Measurements from ENCODE around the gene CYB561D1.
A peak's percentile ranks its signal among the peaks of the same experiment; 100 is the strongest.

The CYB561D1 gene

DNA sequence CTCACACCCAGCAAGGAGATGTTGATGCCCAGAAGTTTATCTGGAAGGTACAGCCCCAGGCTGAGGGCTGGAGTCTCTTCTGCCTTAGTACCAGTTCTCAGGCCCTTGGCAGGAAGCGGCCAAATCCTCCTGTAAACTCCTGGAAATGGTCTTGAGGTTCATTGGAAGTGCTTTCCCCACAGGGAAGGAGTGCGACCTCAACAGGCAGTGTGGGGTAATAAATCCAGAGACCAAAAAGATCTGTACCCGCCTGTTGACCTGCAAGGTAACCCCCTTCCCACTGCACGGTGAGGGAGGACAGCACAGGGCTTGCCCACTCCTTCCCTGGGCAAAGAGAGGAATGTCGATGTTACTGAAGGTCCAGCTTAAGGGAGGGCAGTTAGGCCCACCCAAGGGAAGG is 5.7 kb upstream of the CYB561D1 start:
- Histone ChIP-seq H3K27me3 (replicated peaks; ENCODE audit: control insufficient read depth, insufficient read depth, low read length) (no peaks in the 10 kb centered on the region), H3K4me3 (replicated peaks; ENCODE audit: low read depth, low read length) (no peak overlapping the region), H3K36me3 (ENCODE audit: control insufficient read depth, insufficient read depth, low read length) (peaks cover 11% of the 10 kb centered on the region)
- no peak for DNase-seq (ENCODE audit: extremely low read depth, insufficient read length)
- TF ChIP-seq, protein P1, sequence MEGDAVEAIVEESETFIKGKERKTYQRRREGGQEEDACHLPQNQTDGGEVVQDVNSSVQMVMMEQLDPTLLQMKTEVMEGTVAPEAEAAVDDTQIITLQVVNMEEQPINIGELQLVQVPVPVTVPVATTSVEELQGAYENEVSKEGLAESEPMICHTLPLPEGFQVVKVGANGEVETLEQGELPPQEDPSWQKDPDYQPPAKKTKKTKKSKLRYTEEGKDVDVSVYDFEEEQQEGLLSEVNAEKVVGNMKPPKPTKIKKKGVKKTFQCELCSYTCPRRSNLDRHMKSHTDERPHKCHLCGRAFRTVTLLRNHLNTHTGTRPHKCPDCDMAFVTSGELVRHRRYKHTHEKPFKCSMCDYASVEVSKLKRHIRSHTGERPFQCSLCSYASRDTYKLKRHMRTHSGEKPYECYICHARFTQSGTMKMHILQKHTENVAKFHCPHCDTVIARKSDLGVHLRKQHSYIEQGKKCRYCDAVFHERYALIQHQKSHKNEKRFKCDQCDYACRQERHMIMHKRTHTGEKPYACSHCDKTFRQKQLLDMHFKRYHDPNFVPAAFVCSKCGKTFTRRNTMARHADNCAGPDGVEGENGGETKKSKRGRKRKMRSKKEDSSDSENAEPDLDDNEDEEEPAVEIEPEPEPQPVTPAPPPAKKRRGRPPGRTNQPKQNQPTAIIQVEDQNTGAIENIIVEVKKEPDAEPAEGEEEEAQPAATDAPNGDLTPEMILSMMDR (IDR thresholded peaks at IDR 0.05; ENCODE audit: insufficient read depth, low read length, poor library complexity, severe bottlenecking), result no peak

DNA sequence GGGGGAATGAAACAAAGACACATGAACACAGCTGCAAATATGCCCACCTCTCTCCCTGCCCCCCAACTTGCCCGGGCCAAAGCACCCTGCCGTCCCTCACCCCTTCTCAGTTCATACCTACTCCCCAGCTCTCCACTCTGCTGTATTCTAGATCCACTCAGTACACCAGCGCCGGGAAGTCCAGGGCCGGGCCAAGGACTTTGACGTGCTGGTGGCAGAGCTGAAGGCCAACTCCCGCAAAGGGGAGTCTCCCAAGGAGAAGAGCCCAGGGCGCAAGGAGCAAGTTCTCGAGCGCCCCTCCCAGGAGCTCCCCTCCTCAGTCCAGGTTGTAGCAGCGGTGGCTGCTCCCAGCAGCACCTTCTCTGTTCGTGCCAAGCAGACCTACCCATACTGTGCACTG is 5.2 kb upstream of the CYB561D1 start:
- DNase-seq (ENCODE audit: extremely low read depth, insufficient read length), result no peak
- Histone ChIP-seq H3K36me3 (ENCODE audit: control insufficient read depth, insufficient read depth, low read length) (peaks cover 11% of the 10 kb centered on the region), H3K27me3 (replicated peaks; ENCODE audit: control insufficient read depth, insufficient read depth, low read length) (no peaks in the 10 kb centered on the region), H3K4me3 (replicated peaks; ENCODE audit: low read depth, low read length) (no peak overlapping the region)
- TF ChIP-seq, protein P1 (IDR thresholded peaks at IDR 0.05; ENCODE audit: insufficient read depth, low read length, poor library complexity, severe bottlenecking), result no peak

DNA sequence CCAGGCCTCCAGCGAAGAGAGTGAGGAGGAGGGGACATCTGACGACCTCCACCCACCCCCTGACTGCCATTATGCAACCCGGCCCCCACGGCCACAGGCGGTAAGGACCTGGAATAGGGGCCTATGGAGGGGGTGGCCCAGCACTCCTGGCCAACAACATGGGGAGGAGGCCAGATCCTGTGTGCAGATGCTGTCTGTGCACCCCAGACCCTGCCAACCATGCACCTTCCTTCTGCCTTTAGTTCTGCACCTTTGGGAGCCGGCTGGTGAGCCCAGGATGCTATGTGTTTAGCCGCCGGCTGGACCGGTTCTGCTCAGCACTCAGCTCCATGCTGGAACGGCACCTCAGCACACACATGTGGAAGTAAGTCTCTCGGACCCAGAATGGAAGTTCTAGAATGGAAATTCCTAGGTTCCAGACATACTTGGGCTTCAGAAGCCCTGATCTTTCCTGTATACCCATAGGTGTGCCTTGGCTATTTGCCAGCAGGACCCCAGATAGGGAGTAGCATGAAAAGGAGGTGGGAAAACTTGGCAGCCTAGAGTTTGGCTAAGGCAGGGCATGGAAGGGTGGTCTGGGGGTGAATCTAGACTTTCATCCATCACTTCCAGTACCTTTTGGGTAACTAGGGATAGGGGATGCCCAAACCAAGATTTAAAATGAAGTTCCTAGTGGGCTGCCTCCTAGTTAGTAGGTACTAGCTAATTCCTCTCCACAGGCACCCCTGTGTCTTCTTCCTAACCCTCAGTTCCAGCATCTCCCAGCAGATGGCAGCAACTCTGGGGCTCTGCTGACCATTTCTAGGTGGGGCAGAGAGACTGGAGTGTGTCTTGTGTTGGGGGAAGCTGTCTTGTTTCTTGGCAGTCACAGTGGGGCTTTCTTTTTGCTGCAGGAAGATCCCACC is 3.6 kb upstream of the CYB561D1 start:
- H3K27me3 ChIP-seq (replicated peaks; ENCODE audit: control insufficient read depth, insufficient read depth, low read length), result no peaks in the 10 kb centered on the region
- no peak for DNase-seq (ENCODE audit: extremely low read depth, insufficient read length)

DNA sequence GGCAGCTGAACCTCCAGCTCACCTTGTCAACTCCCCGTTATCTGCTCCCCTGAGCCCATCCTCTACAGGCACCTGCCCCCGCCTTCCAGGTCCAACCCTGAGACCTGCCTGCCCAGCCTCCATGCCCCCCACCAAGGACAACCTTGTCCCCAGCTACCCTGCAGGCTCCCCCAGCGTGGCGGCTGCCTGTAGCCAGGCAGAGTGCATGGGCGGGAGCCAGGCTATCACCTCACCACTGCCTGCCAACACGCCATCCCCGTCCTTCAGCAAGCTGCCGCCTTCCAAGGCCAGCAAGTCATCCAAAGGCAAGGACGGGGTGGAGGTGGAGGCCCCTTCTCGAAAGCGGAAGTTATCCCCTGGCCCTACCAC is 3.0 kb upstream of the CYB561D1 start:
- DNase-seq (ENCODE audit: extremely low read depth, insufficient read length), result no peak
- H3K4me3 ChIP-seq (replicated peaks; ENCODE audit: low read depth, low read length), result no peak overlapping the region
- peaks cover 16% of the 10 kb centered on the region for H3K36me3 ChIP-seq (ENCODE audit: control insufficient read depth, insufficient read depth, low read length)
- TF ChIP-seq, protein P1 (IDR thresholded peaks at IDR 0.05; ENCODE audit: insufficient read depth, low read length, poor library complexity, severe bottlenecking), result no peak
- H3K27me3 ChIP-seq (replicated peaks; ENCODE audit: control insufficient read depth, insufficient read depth, low read length), result no peaks in the 10 kb centered on the region

More for the DNA sequence above, 3.6 kb upstream of the CYB561D1 start:
- Histone ChIP-seq H3K4me3 (replicated peaks; ENCODE audit: low read depth, low read length) (no peak overlapping the region), H3K36me3 (ENCODE audit: control insufficient read depth, insufficient read depth, low read length) (peaks cover 11% of the 10 kb centered on the region)
- TF ChIP-seq, protein P1 (IDR thresholded peaks at IDR 0.05; ENCODE audit: insufficient read depth, low read length, poor library complexity, severe bottlenecking), result peak; percentile 93

DNA sequence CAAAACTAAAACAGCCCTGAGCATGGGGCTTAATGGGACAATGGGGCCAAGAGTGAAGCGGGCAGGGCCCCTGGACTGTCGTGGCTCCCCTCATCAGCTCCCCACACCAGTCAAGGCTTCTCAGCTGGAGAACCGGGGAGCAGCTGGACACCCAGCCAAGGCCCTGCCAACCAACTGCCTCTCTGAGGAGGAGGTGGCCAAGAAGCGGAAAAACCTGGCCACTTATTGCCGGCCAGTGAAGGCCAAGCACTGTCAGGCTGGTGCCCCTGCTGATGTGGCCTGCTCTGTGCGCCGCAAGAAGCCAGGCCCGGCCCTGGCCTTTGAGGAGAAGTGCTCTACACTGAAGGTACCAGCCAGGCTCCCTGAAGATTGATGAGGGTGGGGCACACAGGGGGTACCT is 2.5 kb upstream of the CYB561D1 start:
- TF ChIP-seq, protein P1 (IDR thresholded peaks at IDR 0.05; ENCODE audit: insufficient read depth, low read length, poor library complexity, severe bottlenecking), result no peak
- DNase-seq (ENCODE audit: extremely low read depth, insufficient read length), result no peak
- Histone ChIP-seq H3K4me3 (replicated peaks; ENCODE audit: low read depth, low read length) (no peak overlapping the region), H3K27me3 (replicated peaks; ENCODE audit: control insufficient read depth, insufficient read depth, low read length) (no peaks in the 10 kb centered on the region), H3K36me3 (ENCODE audit: control insufficient read depth, insufficient read depth, low read length) (peaks cover 18% of the 10 kb centered on the region)
